ENCODE data around the gene EXO5.

GRCh38 chr1:40553017-40553416 lies 44.5 kb downstream of the EXO5 start:
- TF ChIP-seq POLR2AphosphoS5 (IDR thresholded peaks at IDR 0.05; ENCODE audit: borderline replicate concordance, low read depth, low read length): no peak
- no peak for TF ChIP-seq EZH2 (IDR thresholded peaks at IDR 0.05)
- TF ChIP-seq FOXP2 (optimal IDR thresholded peaks at IDR 0.05; ENCODE audit: control extremely low read depth, extremely low read length, insufficient read depth): no peak
